HG03175 (cell line): ENCODE results near the gene PNCK.
"Not testable (repeated sequence)": the region's sequence is repeated elsewhere in the genome, so short reads cannot be mapped to it uniquely, and the experiment has no call there.

Source experiments
- ATAC-seq: cut with Tn5 transposase; IDR thresholded peaks from one replicate; pipeline ENCODE4 v1.9.1; 2021; ENCODE audit warnings: mild to moderate bottlenecking, moderate library complexity; ENCODE audit not compliant: unreplicated experiment

The PNCK gene

GRCh38 chrX:153699210-153699783 lies 25.7 kb upstream of the PNCK start:
- ATAC-seq, result not testable (repeated sequence)

- ATAC-seq, result no peak
These were observed 24.6 kb upstream of the PNCK start for GRCh38 chrX:153697924-153698865.

GRCh38 chrX:153696986-153697722 lies 23.5 kb upstream of the PNCK start:
- not testable (repeated sequence) for ATAC-seq

DNA sequence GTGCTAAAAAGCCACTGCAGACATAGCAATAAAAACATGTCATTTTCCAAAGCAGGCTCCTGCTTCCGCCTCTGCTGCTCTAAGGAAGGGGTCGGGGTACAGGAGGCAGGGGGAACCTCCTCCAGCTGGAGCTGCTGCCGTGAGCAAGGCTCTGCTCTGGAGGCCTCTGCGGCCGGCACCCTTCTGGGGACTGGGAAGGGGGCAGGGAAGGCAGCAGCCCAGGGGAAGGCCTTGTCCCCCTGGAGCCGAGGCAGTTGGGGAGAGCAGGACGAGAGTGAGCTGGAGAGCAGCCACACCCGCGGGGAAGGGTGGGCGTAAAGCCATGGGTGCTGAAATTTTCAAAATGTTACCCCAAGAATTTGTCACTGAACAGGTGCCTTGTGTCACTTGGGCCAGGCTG lies 22.9 kb upstream of the PNCK start:
- ATAC-seq, result not testable (repeated sequence)

DNA sequence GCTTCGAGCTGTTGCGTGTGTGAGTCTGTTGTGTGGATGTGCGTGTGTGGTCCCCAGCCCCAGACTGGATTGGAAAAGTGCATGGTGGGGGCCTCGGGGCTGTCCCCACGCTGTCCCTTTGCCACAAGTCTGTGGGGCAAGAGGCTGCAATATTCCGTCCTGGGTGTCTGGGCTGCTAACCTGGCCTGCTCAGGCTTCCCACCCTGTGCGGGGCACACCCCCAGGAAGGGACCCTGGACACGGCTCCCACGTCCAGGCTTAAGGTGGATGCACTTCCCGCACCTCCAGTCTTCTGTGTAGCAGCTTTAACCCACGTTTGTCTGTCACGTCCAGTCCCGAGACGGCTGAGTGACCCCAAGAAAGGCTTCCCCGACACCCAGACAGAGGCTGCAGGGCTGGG lies 22.5 kb upstream of the PNCK start:
- ATAC-seq, result no peak

GRCh38 chrX:153694687-153695270 lies 21.2 kb upstream of the PNCK start:
- no peak for ATAC-seq

DNA sequence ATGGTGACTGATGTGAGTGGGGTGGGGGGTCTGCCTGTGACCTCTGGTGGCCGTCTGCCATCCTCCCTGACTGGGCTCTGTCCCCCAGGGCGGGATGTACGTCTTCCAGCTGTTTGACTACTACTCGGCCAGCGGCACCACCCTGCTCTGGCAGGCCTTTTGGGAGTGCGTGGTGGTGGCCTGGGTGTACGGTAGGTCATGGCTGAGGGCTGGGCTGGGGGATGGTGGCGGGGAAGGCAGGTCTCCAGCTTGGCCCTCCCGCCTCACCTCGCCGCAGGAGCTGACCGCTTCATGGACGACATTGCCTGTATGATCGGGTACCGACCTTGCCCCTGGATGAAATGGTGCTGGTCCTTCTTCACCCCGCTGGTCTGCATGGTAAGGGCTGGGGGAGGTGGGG lies 20.6 kb upstream of the PNCK start:
- not testable (repeated sequence) for ATAC-seq

DNA sequence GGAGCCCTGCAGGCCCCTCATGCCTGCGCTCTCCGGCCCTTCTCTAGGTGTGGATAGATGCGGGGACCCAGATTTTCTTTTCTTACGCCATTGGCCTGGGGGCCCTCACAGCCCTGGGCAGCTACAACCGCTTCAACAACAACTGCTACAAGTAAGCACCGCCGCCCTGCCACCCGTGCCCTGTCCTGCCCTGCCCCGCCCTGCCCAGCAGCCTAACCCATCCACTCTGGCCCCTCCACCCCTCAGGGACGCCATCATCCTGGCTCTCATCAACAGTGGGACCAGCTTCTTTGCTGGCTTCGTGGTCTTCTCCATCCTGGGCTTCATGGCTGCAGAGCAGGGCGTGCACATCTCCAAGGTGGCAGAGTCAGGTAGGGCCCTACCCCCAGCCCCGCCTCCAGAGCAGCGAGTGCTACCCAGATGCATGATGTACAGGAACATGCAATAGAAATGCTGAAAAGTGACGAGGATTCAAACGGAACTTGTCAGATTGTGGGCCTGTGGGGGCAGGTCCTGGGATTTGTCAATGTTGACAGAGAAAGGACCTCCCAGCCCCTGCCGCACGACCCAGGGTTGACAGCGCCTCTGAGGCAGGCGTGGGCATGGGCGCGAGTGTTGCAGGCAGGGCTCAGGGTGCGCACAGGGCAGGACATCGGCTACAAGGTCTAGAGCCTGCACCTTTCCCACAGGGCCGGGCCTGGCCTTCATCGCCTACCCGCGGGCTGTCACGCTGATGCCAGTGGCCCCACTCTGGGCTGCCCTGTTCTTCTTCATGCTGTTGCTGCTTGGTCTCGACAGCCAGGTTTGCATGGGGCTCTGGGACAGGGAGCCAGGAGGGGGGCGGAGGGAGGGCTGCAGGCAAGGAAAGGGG lies 19.8 kb upstream of the PNCK start:
- no peak for ATAC-seq

GRCh38 chrX:153692611-153693156 lies 19.1 kb upstream of the PNCK start:
- ATAC-seq, result no peak

GRCh38 chrX:153692003-153692402 lies 18.4 kb upstream of the PNCK start:
- ATAC-seq, result no peak

- ATAC-seq, result not testable (repeated sequence)
These were observed 17.6 kb upstream of the PNCK start for GRCh38 chrX:153691032-153691827.

DNA sequence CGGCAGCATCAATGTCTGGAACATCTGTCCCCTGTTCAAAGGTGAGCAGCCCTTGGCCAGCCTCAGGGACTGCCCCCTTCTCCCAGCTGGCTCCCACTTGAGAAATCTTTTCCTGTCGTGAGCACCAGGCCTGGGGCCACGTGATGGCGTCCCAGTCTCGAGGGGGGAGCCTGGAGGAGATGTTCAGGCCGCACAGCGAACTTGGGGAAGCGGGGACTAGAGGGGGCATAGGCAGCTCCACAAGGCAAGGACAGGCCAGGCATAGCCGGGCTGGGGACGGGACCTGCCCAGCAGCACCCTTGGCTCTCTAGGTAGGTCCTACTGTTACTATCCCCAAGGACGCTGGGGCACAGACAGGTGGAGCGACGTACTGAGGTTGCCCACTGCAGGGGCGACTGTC lies 16.9 kb upstream of the PNCK start:
- no peak for ATAC-seq

GRCh38 chrX:153689654-153690465 lies 16.2 kb upstream of the PNCK start:
- ATAC-seq, result no peak

- ATAC-seq, result no peak
These were observed 15.4 kb upstream of the PNCK start for GRCh38 chrX:153688911-153689590.

DNA sequence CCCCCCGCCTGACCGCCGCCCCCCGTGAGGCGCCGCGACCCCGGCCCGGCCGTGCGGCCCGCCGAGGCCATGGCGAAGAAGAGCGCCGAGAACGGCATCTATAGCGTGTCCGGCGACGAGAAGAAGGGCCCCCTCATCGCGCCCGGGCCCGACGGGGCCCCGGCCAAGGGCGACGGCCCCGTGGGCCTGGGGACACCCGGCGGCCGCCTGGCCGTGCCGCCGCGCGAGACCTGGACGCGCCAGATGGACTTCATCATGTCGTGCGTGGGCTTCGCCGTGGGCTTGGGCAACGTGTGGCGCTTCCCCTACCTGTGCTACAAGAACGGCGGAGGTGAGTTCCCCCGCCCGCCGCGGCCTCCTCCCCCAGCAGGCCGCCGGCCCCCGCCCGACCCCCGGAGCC lies 14.9 kb upstream of the PNCK start:
- ATAC-seq, result no peak

DNA sequence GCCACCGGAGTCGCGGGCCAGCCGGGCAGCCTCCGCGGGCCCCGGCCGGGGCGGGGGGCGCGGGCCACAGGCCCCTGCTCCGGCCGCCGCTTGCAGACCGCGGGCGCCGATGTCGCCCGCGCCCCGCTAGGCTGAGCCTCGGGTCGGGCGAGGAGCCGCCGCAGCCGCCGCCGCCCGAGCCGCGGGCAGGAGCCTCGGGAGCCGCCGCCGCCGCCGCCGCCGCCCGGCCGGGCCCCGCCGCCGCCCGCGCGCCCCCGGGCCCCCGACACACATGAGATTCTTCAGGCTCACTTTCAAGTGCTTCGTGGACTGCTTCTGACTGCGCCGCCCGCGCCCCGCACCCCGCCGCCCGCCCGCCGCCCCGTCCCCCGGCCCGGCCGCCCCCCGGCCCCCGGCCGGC lies 14.5 kb upstream of the PNCK start:
- ATAC-seq, result no peak

- no peak for ATAC-seq
These were observed 13.8 kb upstream of the PNCK start, which contains the start of gene SLC6A8 for GRCh38 chrX:153687121-153688039. SLC6A8 (plus strand) TSS chrX:153687926; CDS start chrX:153688575, 649 bp downstream.
